ENCODE measurements around the gene RASGRP1.

Gene RASGRP1

DNA sequence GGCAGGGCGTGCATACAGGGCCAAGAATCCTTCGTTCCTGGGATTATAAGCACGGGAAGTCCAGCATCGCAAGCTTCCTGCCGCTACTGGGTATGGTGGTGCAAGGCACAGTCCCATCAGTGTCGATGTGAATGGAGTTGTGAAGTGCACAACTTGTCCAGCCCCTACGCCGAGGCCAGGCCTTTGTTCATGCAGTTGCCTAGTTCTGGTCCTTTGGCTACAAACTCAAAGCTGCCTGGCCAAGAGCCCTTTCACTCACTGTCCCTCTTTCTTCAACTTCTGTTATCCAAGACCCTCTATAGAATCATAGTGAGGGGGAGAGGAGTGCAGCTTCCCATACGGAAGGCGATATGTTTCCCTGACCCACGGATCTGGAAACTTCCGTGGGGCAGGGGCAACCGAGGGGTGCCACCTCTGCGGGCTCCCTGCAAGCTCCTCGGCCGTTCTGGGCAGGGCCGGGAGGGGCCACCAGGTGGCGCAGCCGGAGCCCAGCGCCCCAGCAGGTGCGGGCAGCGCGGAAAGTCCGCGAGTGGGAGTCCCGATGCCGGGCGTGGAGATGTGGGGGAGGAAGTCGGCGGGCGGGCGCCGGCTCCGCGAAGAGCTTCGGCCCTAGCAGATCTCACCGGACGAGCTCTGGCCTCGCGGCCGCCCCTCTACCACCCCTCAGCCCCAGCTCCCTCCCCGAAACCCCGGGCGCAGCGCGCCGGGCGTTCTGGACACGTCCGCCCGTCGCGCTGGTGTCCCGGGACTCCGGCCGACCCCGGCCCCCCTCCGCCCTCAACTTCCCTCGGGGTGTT is 693 bp downstream of the RASGRP1 start:
- peak; percentile 19 for DNase-seq

DNA sequence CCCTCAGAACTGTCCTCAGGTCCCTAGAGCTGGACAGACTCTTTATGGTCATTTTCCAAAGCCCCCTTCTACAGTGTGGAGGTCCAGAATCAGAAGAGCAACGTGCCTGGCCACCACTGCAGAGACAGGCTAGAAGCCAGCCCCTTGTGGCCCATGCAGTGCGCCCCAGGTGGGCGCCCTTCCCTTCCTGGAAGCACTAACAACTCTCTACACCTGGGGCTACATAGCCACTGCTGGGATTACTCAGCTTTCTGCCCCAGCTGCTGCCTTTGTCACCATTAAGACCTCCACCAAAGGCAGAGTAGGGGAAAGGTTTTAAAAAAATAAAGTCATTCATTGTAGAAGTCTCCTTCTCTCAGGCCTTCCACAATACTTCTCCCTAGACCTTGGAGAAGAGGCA is 2.3 kb downstream of the RASGRP1 start:
- no peak for DNase-seq

DNA sequence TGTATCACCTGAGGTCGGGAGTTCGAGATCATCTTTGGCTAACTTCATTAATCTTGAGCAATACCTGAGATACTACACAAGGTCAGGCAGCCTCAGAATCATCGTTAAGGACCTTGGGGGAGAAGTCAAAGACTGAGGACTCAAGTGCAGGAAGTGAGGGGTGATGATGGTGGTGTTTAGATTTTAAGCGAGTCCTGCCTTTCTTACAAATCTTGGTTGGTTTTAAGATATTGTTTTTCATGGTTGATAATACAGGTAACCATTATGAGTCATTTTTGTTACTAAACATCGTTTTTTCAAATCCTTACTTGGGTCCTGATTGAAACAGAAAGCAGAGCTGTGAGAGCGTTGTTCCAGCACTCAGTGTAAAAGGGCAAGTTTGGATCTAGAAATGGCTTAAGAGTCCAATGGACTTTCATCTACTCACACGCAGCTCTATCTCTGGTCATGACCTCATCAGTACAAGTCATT is 4.1 kb downstream of the RASGRP1 start:
- no peak for DNase-seq

DNA sequence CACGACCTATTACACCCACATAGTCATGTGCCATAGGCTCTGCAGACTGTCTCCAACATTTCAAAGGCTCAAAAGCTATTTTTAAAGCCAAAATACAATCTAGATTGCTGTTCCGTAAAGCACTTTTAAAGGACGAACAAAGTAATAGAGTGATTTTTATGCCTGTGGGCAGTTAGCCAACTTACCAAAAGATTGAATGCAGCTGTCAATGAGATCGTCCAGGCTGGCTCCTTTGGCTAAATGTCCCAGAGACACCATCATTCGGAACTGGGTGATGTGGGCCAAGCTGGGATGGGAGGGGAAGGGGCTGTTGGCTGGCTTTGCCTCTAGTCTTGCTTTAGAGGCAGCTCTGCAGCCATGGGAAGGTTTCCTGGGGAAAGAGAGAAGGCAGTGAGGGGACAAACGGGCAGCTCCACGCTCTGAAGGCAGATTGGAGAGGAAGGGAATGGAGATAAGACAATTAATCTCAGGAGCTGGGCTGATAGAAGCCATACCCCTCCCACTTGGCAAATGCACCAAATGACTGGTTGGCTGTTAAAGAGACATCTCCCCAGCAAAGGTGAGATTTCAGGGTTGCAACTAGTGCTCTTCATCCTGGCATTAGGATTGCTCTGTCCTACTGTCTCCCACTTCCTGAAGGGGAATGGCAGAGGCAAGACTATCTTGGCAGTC is 4.8 kb downstream of the RASGRP1 start:
- DNase-seq: no peak

DNA sequence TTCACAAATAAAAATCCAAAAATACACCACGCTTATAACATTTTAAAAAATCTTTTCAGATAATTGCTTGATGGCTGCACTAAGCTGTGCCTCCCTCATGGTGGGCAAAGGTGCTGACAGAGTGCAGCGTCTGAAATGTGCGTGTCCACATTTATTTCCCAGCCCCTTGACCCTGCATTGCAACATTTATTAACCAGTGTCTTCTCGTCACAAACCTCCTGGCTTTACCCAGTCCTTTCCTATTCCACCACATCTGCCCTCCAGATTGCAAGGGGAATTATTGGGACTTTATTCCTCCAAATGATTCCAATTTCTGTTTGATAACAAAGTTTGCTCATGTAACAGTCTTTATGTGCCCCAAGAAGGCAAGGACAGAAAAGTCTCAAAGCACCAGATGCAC is 5.5 kb downstream of the RASGRP1 start:
- DNase-seq: no peak

GRCh38 chr15:38558372-38559059 is 6.1 kb downstream of the RASGRP1 start:
- no peak for DNase-seq

DNA sequence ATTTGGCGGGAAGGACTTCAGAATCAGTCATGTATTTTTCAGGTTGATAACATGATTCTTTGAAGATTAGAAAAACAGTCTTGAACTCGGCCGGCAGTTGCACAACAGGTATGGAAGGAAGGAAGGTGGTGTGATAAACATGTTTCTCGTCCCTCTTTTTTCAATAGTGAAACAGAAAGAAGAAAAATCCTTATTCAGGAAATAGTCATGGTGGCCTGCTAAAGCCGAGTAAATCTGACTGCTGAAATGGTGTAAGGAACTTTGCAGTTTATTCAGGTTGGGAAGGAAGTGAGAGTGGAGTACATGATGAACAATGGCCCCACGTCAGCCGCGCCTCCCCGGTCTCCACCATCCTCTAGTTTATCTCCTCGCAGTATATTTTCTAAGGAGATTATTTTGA is 6.7 kb downstream of the RASGRP1 start:
- no peak for DNase-seq

GRCh38 chr15:38555686-38556334 is 8.8 kb downstream of the RASGRP1 start:
- DNase-seq: no peak

DNA sequence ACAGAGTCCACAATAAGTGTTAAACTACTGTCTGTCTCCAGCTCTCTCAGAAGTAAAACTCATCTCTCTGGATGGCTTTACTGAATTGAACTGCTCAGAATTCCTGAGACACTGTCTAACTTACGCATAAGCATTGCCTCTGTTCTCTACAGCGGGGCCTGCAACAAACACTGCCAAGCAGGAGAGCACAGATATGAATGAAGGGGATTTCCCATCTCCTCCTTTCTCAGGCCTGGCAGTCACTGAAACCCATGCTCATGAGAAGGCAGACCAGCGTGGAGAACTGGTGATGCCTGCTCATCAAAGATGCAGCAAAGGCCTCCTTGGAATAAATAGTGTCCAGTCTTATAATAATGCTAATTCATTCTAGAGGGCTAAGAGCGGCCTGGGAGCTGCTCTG is 10.3 kb downstream of the RASGRP1 start:
- DNase-seq: no peak

DNA sequence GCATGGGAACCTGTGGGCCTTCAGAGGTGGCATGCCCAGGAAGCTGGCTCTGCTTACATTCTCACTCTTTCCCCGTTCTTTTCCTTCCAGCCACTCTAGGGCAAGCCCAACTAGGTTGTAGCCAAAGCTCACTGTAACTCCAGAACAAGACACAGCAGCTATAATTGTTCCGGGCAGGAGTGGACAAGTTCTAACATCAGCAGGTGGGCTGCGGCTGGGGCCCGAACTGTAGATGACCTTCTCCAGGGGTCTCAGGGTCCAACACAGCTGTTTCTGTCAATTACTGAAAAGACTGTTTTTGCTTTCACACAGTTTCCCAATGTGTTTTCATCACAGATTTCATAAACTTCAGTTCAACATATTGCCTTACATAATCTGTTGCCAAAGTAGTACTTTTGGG is 11.5 kb downstream of the RASGRP1 start:
- DNase-seq: no peak

GRCh38 chr15:38551720-38552648 is 12.6 kb downstream of the RASGRP1 start:
- no peak for DNase-seq

- no peak for DNase-seq
Observed at GRCh38 chr15:38549222-38549621, 15.4 kb downstream of the RASGRP1 start.

- no peak for DNase-seq
Observed at GRCh38 chr15:38547255-38547997, 17.2 kb downstream of the RASGRP1 start.

GRCh38 chr15:38545179-38545578 is 19.4 kb downstream of the RASGRP1 start:
- DNase-seq: no peak

GRCh38 chr15:38541026-38541425 is 23.6 kb downstream of the RASGRP1 start:
- no peak for DNase-seq

GRCh38 chr15:38540510-38540909 is 24.1 kb downstream of the RASGRP1 start:
- DNase-seq: no peak

DNA sequence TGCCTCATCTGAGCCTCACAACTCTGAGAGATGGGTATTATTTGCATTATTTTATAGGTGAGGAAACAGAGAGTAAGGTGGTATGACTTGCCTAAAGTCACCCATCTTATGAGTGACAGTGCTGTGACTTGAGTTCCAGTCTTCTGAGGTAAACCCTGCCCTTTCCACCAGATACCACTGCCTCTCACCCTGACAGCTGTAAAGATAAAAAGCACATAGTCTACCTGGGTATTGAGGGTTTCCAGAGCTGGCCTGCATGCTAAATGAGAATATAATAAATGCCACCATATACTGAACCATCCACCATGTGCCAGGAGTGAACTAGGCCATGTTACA is 25.6 kb downstream of the RASGRP1 start:
- DNase-seq: no peak

DNA sequence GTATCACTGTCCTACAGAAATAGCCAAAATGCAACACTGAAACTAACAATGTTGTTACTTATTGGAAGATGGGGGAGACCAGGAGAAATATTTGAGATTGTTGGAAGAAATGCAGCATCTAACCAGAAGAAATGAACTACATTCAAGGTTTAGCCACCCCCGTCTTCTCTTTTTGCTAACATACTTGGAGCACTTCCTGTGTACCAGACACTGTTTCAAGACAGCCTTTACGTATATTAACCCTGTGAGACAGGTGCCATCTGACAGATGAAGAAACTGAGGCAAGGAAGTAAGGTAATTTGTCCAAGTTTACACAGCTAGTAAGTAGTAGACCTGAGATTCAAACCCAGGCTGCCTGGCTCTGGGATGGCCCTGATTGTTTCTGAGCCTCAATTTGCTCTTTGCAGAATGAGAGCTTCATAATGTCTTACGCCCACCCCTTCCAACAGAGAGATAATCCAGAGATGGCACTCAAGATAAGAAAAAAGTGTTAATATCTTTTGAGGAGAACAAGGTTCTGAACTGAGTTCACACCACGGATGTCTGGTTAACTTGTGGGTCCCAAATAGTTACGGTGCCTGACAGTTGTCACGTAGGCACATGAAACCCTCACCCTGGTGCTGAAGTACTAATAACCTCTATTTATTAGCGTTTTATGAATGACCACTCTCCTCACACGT is 26.1 kb downstream of the RASGRP1 start:
- no peak for DNase-seq

- no peak for DNase-seq
Observed at GRCh38 chr15:38536201-38536676, 28.4 kb downstream of the RASGRP1 start.

DNA sequence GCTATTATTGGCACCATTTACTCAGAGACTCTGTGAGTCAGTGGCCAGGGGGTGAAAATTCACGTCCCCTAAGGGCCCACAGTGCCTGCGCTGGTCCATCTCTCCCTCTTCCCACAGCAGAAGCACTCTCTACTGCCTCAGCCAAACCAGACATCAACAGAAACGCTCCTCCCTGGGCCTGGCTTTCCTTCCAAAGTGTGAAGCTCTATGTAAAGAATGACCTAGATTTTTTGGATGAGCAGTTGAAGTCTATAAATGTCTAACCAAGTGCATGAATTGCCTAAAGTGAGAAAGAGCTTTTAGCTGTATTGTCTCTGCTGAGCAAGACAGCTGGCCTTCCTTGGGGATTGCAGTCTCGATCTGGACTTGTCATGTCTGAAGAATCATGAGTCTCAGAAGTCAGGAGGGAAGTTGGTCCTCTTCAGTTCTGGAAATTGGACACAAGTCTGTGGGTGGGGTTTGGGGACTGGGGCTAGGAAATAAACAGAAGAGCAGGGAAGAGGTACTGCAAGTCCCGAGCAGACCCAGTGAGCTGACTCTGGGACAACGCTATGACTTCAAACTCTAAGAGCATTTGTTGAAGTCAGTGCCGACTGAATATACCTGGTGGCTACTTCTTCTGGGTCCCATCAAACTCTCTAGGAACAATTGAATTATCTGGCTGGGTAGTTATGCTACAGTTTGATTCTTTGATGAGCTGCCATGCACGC is 29.0 kb downstream of the RASGRP1 start:
- no peak for DNase-seq
